Gastroesophageal sphincter (tissue), 4 donors: Measurements from ENCODE around the gene AFG1L. TPM values are rescaled to one million over a fixed set of nuclear protein-coding genes. Genes with fewer than 3 reads are reported as not detected.

Experiments used
- ATAC-seq: fragments of 150-250 bp; one replicate; pipeline ENCODE4 v1.9.1; 2016; ENCODE audit warnings: mild to moderate bottlenecking, moderate library complexity
- H3K27ac ChIP-seq, 4 donors: fragments of 200-600 bp; sonication (generic) in 3 of 4; 1 replicate in 3 of 4; 2 replicates in 1 of 4; pipeline ENCODE4 v1.5.1; 2016 to 2019
- H3K27me3 ChIP-seq: fragments of 200-600 bp; sonication (generic); one replicate; pipeline ENCODE4 v1.5.1; 2019
- H3K36me3 ChIP-seq, 2 donors: fragments of 200-600 bp; sonication (generic); one replicate each; pipeline ENCODE4 v1.5.1; 2019; ENCODE audit warnings: control low read depth in 1 of 2
- H3K4me1 ChIP-seq, 3 donors: fragments of 200-600 bp; sonication (generic); 1 replicate in 2 of 3; 2 replicates in 1 of 3; pipeline ENCODE4 v1.5.1; 2016 to 2019; ENCODE audit warnings: control low read depth in 2 of 3
- H3K4me3 ChIP-seq, 2 donors: fragments of 200-600 bp; sonication (generic); one replicate each; pipeline ENCODE4 v1.5.1; 2019; ENCODE audit warnings: mild to moderate bottlenecking in 1 of 2, moderate library complexity in 1 of 2
- H3K9me3 ChIP-seq, 3 donors: fragments of 200-600 bp; sonication (generic); one replicate each; pipeline ENCODE4 v1.5.1; 2017 to 2019; ENCODE audit warnings: control low read depth in 2 of 3
- CTCF ChIP-seq, 4 experiments: fragments of 200-600 bp in 2 of 4; fragments of 450-650 bp in 2 of 4; sonication (generic) in 1 of 4; IDR thresholded peaks; one replicate each; pipeline ENCODE4 v1.5.1; 2017 to 2019; ENCODE audit warnings: antibody characterized with exemption in 4 of 4, mild to moderate bottlenecking in 2 of 4, moderate library complexity in 2 of 4
- EP300 ChIP-seq: sonication (generic); formaldehyde crosslinking; IDR thresholded peaks from one replicate; pipeline ENCODE4 v1.6.1; 2017; ENCODE audit warnings: antibody characterized with exemption, mild to moderate bottlenecking
- POLR2A ChIP-seq, 2 donors: fragments of 450-650 bp; IDR thresholded peaks; one replicate each; pipeline ENCODE4 v1.6.1; 2017; ENCODE audit warnings: antibody characterized with exemption in 2 of 2, mild to moderate bottlenecking in 2 of 2, moderate library complexity in 1 of 2
- POLR2AphosphoS5 ChIP-seq: sonication (generic); formaldehyde crosslinking; IDR thresholded peaks from one replicate; pipeline ENCODE4 v1.6.1; 2017; ENCODE audit warnings: antibody characterized with exemption
- WGBS, 2 donors: methylation state at CpG; one replicate each; pipeline ENCODE4 v1.1.5; 2018; ENCODE audit warnings: low coverage in 1 of 2; 5-methylcytosine and 5-hydroxymethylcytosine counted together
- total RNA-seq, 4 donors: library from RNA; depleted of rRNA; stranded (reverse); fragments of >200 nt; gene quantifications; one replicate each; pipeline ENCODE4 v1.1.0, GENCODE V29; 2016

AFG1L gene
- total RNA-seq, 4 donors from 2014 or later, result 1.6 to 7.6 (median 5.7) TPM

GRCh38 chr6:108343894-108344293 is 49.0 kb downstream of the AFG1L start:
- Histone ChIP-seq H3K36me3 (no peaks in the 10 kb centered on the region), H3K27ac (no peak overlapping the region), H3K4me1 (no peaks in the 10 kb centered on the region), H3K9me3 (no peaks in the 10 kb centered on the region), H3K27me3 (no peaks in the 10 kb centered on the region), H3K4me3 (no peak overlapping the region)
- no peak for ATAC-seq
- WGBS, 2 donors, result 88 to 96% methylated on average over 4 of the region's 5 CpGs
- TF ChIP-seq POLR2A (IDR thresholded peaks at IDR 0.05), result no peak
- TF ChIP-seq CTCF (IDR thresholded peaks at IDR 0.05), result no peak
- TF ChIP-seq EP300, result no peak
- no peak for TF ChIP-seq POLR2AphosphoS5

- Histone ChIP-seq H3K4me3 (no peak overlapping the region), H3K27ac (no peak overlapping the region), H3K4me1 (no peaks in the 10 kb centered on the region), H3K36me3 (no peaks in the 10 kb centered on the region), H3K9me3 (no peaks in the 10 kb centered on the region), H3K27me3 (no peaks in the 10 kb centered on the region)
- 85 to 89% methylated on average over 3 to 5 of the region's 5 CpGs for WGBS, 2 donors
- no peak for ATAC-seq
- no peak for TF ChIP-seq POLR2A (IDR thresholded peaks at IDR 0.05)
- no peak for TF ChIP-seq POLR2AphosphoS5
- TF ChIP-seq CTCF (IDR thresholded peaks at IDR 0.05), result no peak
- TF ChIP-seq EP300, result no peak
These were observed 53.9 kb downstream of the AFG1L start for GRCh38 chr6:108348655-108349349.

GRCh38 chr6:108350528-108350927 is 55.7 kb downstream of the AFG1L start:
- no peak for TF ChIP-seq CTCF (IDR thresholded peaks at IDR 0.05)
- TF ChIP-seq POLR2A (IDR thresholded peaks at IDR 0.05), result no peak
- no peak for TF ChIP-seq EP300
- no peak for TF ChIP-seq POLR2AphosphoS5
- no peaks in the 10 kb centered on the region for H3K4me1 ChIP-seq
- no peak overlapping the region for H3K27ac ChIP-seq
- no peaks in the 10 kb centered on the region for H3K27me3 ChIP-seq
- H3K4me3 ChIP-seq, result no peak overlapping the region
- H3K9me3 ChIP-seq, result no peaks in the 10 kb centered on the region
- 89% methylated on average over 1 of the region's 1 CpG; no CpG with 5 or more reads in 1 of the 2 donors for WGBS, 2 donors
- no peaks in the 10 kb centered on the region for H3K36me3 ChIP-seq
- ATAC-seq, result no peak

GRCh38 chr6:108353853-108354252 is 59.0 kb downstream of the AFG1L start:
- Histone ChIP-seq H3K4me3 (no peak overlapping the region), H3K9me3 (no peaks in the 10 kb centered on the region), H3K27ac (no peak overlapping the region), H3K4me1 (no peaks in the 10 kb centered on the region), H3K36me3 (peaks cover 0 to 19% of the 10 kb centered on the region in 2 donors), H3K27me3 (no peaks in the 10 kb centered on the region)
- ATAC-seq, result no peak
- WGBS, 2 donors, result 67 to 100% methylated on average over 1 of the region's 1 CpG
- no peak for TF ChIP-seq POLR2A (IDR thresholded peaks at IDR 0.05)
- TF ChIP-seq POLR2AphosphoS5, result no peak
- TF ChIP-seq CTCF (IDR thresholded peaks at IDR 0.05), result no peak
- TF ChIP-seq EP300, result no peak

GRCh38 chr6:108355120-108355519 is 60.3 kb downstream of the AFG1L start:
- H3K27me3 ChIP-seq, result no peaks in the 10 kb centered on the region

More at GRCh38 chr6:108355120-108355519, 60.3 kb downstream of the AFG1L start:
- Histone ChIP-seq H3K9me3 (no peaks in the 10 kb centered on the region), H3K36me3 (peaks cover 0 to 23% of the 10 kb centered on the region in 2 donors), H3K4me3 (no peak overlapping the region), H3K27ac (no peak overlapping the region), H3K4me1 (no peaks in the 10 kb centered on the region)
- ATAC-seq, result no peak
- WGBS, 2 donors, result 85 to 95% methylated on average over 2 of the region's 2 CpGs
- no peak for TF ChIP-seq POLR2A (IDR thresholded peaks at IDR 0.05)
- TF ChIP-seq EP300, result no peak
